Activated CD4-positive, CD25-positive, alpha-beta regulatory T cell treated with anti-CD3 and anti-CD28 coated beads, Interleukin-2, amount 50 U/mL, for 72 hours (primary cell): ENCODE measurements around the gene MPRIP.
"Not testable (repeated sequence)": the region's sequence is repeated elsewhere in the genome, so short reads cannot be mapped to it uniquely, and the experiment has no call there.

Experiments
- DNase-seq: peaks from one replicate; pipeline ENCODE4 v3.0.0; 2021

The MPRIP gene

GRCh38 chr17:17134051-17134956 lies 92.0 kb downstream of the MPRIP start:
- no peak for DNase-seq

GRCh38 chr17:17134957-17135333 lies 92.7 kb downstream of the MPRIP start:
- DNase-seq = no peak

DNA sequence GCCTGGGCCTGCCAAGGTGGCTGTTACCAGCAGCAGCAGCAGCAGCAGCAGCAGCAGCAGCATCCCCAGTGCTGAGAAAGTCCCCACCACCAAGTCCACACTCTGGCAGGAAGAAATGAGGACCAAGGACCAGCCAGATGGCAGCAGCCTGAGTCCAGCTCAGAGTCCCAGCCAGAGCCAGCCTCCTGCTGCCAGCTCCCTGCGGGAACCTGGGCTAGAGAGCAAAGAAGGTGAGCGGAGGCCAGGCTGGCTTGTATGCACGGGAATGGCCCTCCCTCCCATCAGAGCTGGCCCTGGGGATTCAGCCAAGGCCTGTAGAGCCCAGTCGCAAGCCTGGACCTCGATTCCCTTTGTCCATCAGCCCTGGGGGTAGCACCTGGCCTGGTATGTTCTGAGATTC lies 94.0 kb downstream of the MPRIP start:
- DNase-seq = not testable (repeated sequence)

DNA sequence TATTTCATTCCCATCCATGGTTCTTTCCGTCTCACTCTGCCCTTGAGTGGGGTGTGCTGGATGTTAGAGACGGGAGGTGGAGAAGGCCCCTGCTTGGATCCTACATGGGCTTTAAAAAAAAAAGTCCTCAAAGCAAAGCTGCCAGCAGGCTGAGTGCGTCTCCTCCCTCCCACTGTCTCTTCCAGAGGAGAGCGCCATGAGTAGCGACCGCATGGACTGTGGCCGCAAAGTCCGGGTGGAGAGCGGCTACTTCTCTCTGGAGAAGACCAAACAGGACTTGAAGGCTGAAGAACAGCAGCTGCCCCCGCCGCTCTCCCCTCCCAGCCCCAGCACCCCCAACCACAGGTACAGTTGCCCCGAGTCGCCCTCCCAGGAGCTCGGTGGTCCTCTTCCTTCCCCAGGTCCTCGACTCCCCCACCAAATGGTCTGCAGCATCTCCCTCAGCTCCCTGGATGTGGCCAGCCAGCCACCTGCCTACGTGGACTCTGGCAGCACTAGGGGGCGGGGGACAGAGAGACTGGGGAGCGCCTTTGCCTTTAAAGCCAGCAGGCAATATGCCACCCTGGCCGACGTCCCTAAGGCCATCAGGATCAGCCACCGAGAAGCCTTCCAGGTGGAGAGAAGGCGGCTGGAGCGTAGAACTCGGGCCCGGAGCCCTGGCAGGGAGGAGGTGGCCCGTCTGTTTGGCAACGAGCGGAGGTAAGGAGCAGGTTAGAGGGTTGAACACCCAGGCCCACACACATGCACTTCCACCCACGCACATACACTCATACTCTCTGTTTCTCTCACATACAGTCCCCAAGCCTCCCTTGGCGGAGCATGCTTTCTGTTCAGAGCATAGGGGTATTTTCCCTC lies 95.7 kb downstream of the MPRIP start:
- DNase-seq = no peak

GRCh38 chr17:17139972-17140589 lies 97.8 kb downstream of the MPRIP start:
- no peak for DNase-seq

DNA sequence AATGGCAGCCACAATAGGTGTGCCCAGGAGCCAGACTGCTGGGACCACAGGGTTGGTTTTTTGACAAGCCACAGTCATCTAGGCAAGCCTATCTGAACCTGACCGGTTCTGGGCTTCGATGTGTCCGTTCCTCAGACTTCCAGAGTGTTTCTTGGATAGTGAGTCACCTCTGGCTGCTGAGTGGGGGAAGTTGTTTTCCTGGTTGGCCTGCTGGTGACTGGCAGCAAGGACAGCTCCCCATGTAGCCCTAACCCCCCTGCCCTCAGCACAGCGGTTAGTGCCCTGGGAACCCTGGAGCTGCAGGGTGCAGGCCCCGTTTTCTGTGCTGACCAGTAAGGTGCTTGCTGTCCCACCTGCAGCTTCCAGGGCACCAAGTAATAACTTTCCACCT lies 98.3 kb downstream of the MPRIP start:
- DNase-seq = no peak

DNA sequence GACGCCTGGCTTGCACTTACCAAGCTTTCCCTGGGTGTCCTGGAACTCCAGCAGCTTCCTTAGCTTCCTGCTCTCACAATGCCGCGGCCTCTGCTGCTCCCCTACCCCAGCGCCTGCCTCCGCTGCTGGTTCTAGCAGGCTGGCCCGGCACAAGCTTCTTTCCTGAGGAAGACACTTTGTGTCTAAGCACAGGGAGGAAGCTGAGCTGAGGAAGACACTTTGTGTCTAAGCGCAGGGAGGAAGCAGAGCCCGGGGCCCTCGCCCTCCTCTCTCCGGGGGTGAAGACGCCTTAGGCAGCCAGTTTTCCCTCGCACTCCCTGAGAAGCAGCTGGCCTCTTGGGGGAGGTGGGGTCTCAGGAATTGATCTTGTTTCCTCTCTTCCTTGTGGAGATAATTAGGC lies 99.0 kb downstream of the MPRIP start:
- no peak for DNase-seq

DNA sequence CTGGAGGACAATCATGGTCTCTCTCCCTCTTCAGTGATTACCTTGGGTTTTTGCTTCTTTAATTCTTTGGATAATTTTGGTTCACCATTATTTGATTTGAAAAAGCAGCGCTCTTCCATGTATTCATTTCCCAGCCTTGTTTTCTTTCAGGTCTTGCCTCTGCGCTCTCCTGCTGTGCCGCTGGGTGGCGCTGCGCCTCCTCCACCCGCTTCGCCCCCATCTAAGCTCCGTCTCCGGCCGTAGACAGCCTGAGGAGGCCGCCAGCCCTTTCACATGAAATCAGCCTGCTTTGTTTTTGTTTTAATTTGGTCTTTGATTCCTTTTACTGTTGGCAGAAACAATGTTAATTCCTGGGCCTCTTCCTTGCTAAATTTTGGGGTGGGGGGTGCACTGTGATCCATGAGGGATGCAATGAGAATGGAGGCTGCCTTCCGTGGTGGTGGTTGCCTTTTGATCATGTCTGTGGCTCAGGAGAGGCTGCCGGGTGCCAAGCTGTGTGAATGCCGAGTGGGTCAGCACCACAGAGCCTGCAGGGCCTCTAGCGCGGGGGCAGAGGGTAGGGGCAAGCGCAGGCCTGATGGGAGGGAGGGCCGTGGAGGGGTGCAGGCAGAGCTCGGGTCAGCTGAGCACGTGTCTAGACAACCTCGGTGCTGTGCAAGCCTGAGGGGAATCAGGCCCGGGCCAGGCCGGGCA lies 99.7 kb downstream of the MPRIP start:
- DNase-seq = peak; percentile 52

DNA sequence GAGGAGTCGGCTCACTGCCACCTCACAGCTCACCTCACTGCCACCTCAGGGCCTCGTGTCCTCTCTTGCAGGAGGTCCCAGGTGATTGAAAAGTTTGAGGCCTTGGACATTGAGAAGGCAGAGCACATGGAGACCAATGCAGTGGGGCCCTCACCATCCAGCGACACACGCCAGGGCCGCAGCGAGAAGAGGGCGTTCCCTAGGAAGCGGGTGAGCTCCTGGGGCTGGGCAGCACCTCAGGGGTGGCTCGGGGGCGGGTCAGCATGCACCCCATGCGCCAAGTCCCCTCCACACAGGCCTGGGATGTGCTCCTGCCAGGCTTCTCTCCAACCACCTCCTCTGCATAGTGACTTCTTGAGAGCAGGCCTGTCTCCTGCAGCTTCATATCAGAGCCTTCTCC lies 100.3 kb downstream of the MPRIP start:
- DNase-seq = no peak

GRCh38 chr17:17143501-17143900 lies 101.2 kb downstream of the MPRIP start:
- DNase-seq = no peak

GRCh38 chr17:17144061-17144460 lies 101.8 kb downstream of the MPRIP start:
- DNase-seq = no peak

DNA sequence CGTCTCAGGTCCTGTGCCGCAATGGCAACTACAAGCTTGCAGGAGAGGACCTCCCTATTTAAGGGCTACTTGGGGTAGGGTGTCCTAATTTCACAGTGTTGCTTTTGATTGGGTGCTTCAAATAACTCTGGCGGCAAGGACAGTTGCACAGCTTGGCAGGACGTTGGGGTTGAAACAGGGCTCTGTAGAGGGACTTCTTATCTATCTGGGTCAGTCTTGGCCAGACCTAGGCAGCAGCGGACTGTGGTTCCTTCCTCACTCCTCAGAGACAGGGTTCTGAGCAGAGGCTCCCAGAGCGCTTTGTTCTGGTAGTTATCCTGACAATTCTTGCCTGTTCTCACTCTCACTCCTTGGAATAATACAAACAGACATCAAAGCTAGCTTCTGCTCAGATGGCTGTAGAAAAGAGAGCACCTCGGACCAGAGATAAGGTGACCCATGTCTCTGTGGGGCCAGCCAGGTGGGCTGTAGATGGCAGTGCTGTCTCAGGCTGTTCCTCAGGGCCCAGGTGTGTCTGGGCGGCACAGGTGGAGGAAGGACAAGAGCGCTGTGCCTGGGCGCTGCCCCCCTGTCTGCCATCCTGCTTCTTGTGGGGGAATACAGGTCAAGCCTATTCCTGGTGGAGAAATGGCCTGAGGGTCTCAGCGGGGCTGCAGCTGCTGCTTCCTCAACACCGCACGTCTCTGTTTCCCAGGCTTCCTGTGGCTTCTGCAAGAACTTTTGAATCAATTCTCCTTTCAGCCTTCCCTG lies 102.8 kb downstream of the MPRIP start:
- no peak for DNase-seq

DNA sequence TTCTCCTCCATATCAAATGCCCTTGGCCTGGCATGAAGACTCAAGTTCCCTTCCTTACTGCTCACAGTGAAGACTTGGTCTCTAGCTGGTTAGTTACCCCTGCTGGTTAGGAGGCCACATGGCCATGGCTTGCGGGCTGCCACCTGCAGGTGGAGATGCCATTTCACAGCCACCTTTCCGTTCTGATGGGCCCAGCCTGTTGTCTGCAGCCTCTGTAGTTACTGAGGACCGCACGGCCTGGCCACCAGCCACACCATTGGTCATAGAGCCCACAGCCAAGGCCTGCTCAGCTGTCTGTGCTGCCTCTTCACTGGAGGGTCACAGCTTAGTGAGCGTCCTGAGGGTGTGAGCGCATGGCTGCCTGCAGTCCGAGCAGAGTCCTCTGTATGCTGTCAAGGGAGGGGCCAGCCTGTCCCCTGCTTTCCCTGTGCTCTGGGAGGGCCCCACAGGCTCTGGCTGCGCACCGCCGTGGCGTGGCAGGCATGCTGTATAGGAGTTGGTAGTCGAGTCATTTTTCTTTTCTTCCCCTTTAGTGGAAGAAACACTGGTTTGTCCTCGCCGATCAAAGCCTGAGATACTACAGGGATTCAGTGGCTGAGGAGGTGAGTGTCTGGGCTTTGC lies 104.6 kb downstream of the MPRIP start:
- no peak for DNase-seq

DNA sequence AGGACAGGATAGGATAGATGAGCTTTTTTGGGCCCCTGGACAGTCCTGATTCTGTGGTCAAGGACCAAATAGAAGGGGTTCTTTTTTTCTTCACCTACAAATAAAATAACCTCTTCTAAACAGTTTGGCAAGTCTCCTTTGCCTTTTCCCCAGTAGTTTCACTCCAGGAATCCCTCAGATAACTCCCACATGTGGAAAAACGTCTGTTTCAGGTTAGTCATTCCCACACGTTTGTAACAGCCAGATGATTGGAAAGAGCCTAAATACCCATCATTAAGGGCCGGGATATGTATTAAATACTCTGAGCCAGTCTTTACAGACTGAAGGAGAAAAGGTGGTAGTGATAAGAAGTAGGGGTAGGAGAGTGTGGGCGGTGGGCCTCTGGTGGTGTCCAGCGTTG lies 105.6 kb downstream of the MPRIP start:
- DNase-seq = no peak

GRCh38 chr17:17149520-17150447 lies 107.5 kb downstream of the MPRIP start:
- no peak for DNase-seq

- DNase-seq = no peak
These were observed 108.2 kb downstream of the MPRIP start for GRCh38 chr17:17150448-17150800.

DNA sequence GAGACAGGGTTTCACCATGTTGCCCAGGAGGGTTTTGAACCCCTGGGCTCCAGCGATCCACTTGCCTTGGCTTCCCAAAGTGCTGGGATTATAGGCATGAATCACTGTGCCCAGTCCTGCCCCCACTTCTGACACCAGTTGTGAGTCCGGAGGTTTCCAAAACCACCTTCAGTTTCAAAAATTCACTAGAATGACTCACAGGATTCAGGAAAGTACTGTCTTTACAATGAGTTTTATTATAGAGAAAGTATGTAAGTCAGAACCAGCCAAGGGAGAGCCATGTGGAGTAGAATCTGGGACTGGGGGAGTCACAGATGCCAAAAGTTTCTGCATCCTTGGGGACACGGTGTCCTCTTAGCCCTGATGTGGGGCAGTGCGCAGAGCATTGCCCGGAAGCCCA lies 108.8 kb downstream of the MPRIP start:
- no peak for DNase-seq

DNA sequence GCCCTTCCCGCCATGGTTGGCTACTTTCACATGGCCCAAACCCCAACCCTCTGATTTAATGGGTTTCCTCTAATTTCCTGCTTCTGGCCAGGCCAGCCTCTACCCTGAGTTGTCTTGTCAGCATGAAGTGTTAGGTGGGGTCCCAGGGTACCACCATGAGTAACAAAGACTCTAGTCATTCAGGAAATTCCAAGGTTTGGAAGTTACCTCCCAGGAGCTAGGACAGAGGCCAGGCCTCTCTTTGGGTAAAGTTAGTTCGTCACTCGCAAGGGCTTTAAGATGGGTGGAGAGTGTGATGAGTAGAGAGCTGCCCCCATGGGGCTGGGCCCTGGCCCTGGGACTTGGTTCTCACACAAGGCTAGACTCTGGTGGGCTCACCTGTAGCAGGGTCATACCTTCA lies 109.3 kb downstream of the MPRIP start:
- DNase-seq = no peak

- DNase-seq = no peak
These were observed 109.7 kb downstream of the MPRIP start for GRCh38 chr17:17151962-17152361.

DNA sequence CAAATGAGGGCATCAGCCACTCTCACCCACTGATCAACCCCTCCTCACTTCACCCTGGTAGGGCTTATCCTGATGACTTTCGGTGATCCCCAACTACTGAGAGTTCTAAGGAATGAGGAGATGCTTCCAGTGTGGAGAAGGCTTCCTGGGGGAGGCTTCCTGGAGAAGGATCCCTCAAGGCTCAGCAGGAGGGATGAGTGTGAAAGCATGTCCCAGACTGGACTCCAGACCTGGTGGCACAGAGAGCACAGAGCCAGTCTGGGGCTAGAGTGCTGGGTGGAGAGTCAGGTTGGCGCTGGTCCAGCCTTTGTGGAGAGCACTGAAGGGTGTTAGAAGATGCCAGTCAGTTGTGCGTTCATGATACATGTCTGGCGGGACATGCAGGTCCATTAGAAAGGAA lies 110.1 kb downstream of the MPRIP start:
- no peak for DNase-seq

DNA sequence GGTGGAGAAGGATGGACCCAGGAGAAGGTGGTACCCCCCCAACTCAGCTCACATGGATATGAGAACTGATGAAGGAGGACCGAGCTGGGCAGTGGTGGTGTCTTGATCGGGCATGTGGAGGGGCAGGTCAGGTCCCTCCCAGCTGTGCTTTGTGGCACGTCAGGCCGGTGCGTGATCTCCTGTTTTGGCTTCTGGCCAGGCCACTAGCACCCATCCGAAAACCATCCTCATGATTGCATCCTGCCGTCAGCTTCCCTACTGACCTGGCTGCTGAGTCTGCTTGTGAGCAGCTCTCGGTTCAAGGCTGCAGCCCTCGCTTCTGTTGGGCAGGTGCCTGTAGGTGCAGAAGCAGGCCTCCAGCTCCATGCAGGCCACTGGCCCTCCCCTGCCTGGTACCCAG lies 110.8 kb downstream of the MPRIP start:
- no peak for DNase-seq
